Mesothelial cell of epicardium (in vitro differentiated cells): Measurements from ENCODE around the gene TMEM151B. TPM values are rescaled to one million over a fixed set of nuclear protein-coding genes. Genes with fewer than 3 reads are reported as not detected.

Source experiments
- DNase-seq, 2 experiments: peaks; one replicate each; pipeline ENCODE4 v3.0.0; 2021; ENCODE audit warnings: low spot score in 2 of 2; ENCODE audit not compliant: unreplicated experiment in 2 of 2
- H3K27ac Mint-ChIP-seq: 2 replicates; pipeline ENCODE4 v1.8.0; 2021; ENCODE audit warnings: mixed read lengths
- H3K27me3 Mint-ChIP-seq: 2 replicates; pipeline ENCODE4 v1.8.0; 2021; ENCODE audit warnings: low read depth, mixed read lengths
- H3K36me3 Mint-ChIP-seq: 2 replicates; pipeline ENCODE4 v1.8.0; 2021; ENCODE audit warnings: mixed read lengths
- H3K4me1 Mint-ChIP-seq: 2 replicates; pipeline ENCODE4 v1.8.0; 2021; ENCODE audit warnings: mixed read lengths
- H3K4me3 Mint-ChIP-seq: 2 replicates; pipeline ENCODE4 v1.8.0; 2021; ENCODE audit warnings: mild to moderate bottlenecking, moderate library complexity, mixed read lengths
- H3K9me3 Mint-ChIP-seq: 2 replicates; pipeline ENCODE4 v1.8.0; 2021; ENCODE audit warnings: mixed read lengths
- CTCF ChIP-seq: fragments of 200-600 bp; sonication (generic); IDR thresholded peaks from one replicate; pipeline ENCODE4 v1.5.0; 2021; ENCODE audit warnings: antibody characterized with exemption; ENCODE audit not compliant: unreplicated experiment
- total RNA-seq: library from RNA; stranded (reverse); gene quantifications from 3 replicates; pipeline ENCODE4 v1.2.1, GENCODE V29; 2021

The TMEM151B gene
- total RNA-seq, 1 donor from 2014 or later = 0.56 TPM

- H3K4me1 Mint-ChIP-seq = peaks cover 27% of the 10 kb centered on the region
- DNase-seq = peak in 1 of 2 experiments; percentile 61
- peaks cover 34% of the 10 kb centered on the region for H3K36me3 Mint-ChIP-seq
- H3K27ac Mint-ChIP-seq = peak overlapping the region; percentile 99
- TF ChIP-seq CTCF = no peak
- no peaks in the 10 kb centered on the region for H3K27me3 Mint-ChIP-seq
- H3K9me3 Mint-ChIP-seq = no peaks in the 10 kb centered on the region
- H3K4me3 Mint-ChIP-seq = peak overlapping the region; percentile 98
Measured at GRCh38 chr6:44247338-44248302, 22.6 kb upstream of the TMEM151B start.

- H3K4me3 Mint-ChIP-seq = peak overlapping the region; percentile 98
- no peaks in the 10 kb centered on the region for H3K9me3 Mint-ChIP-seq
- peaks cover 43% of the 10 kb centered on the region for H3K36me3 Mint-ChIP-seq
- DNase-seq = no peak
- H3K27ac Mint-ChIP-seq = peak overlapping the region; percentile 99
- H3K27me3 Mint-ChIP-seq = no peaks in the 10 kb centered on the region
- TF ChIP-seq CTCF = no peak
- peaks cover 27% of the 10 kb centered on the region for H3K4me1 Mint-ChIP-seq
Measured at GRCh38 chr6:44248579-44248978, 21.7 kb upstream of the TMEM151B start.

GRCh38 chr6:44249082-44249748, 21.0 kb upstream of the TMEM151B start:
- TF ChIP-seq CTCF = no peak

GRCh38 chr6:44250067-44250717, 20.1 kb upstream of the TMEM151B start:
- no peak for DNase-seq
- Mint-ChIP-seq H3K36me3 (peaks cover 53% of the 10 kb centered on the region), H3K27me3 (no peaks in the 10 kb centered on the region), H3K9me3 (no peaks in the 10 kb centered on the region), H3K27ac (no peak overlapping the region), H3K4me3 (no peak overlapping the region), H3K4me1 (peaks cover 27% of the 10 kb centered on the region)
- TF ChIP-seq CTCF = no peak

More at GRCh38 chr6:44249082-44249748, 21.0 kb upstream of the TMEM151B start:
- Mint-ChIP-seq H3K4me3 (peak overlapping the region; percentile 98), H3K27ac (peak overlapping the region; percentile 99), H3K4me1 (peaks cover 27% of the 10 kb centered on the region), H3K27me3 (no peaks in the 10 kb centered on the region), H3K9me3 (no peaks in the 10 kb centered on the region), H3K36me3 (peaks cover 47% of the 10 kb centered on the region)
- no peak for DNase-seq

GRCh38 chr6:44250718-44251123, 19.5 kb upstream of the TMEM151B start:
- Mint-ChIP-seq H3K27me3 (no peaks in the 10 kb centered on the region), H3K4me3 (no peak overlapping the region), H3K4me1 (peaks cover 27% of the 10 kb centered on the region), H3K9me3 (no peaks in the 10 kb centered on the region), H3K27ac (no peak overlapping the region), H3K36me3 (peaks cover 53% of the 10 kb centered on the region)
- no peak for TF ChIP-seq CTCF
- DNase-seq = no peak
